PC-9 (cell line): ENCODE results near the gene SRA1. TPM values are rescaled to one million over a fixed set of nuclear protein-coding genes. Genes with fewer than 3 reads are reported as not detected.

ENCODE experiments used
- BruUV-seq: library from RNA; stranded (reverse); fragments of 400-500 nt; replicated peaks from 2 replicates; lab custom pipeline; 2021; lab: Mats Ljungman, UMichigan
- CTCF ChIA-PET: fragments of 300-600 bp; sonication (Branson Sonifier 250); formaldehyde crosslinking; loops from one replicate; lab custom pipeline; 2022; ENCODE audit warnings: antibody characterized with exemption; lab: Charles Lee
- POLR2A ChIA-PET: fragments of 300-600 bp; sonication (Branson Sonifier 250); formaldehyde crosslinking; loops from one replicate; lab custom pipeline; 2022; ENCODE audit warnings: antibody characterized with exemption; ENCODE audit not compliant: unreplicated experiment; lab: Charles Lee
- DNase-seq, 2 experiments: peaks; one replicate each; pipeline versions ENCODE4 v3.0.0 to v3.0.0-alpha.2; 2015 to 2022; ENCODE audit warnings: mixed read lengths in 1 of 2
- H2AFZ ChIP-seq: fragments of 200-600 bp; sonication (generic); 2 replicates; pipeline ENCODE4 v1.8.1; 2017; ENCODE audit warnings: antibody characterized with exemption
- H3F3A ChIP-seq: fragments of 200-600 bp; sonication (generic); 2 replicates; pipeline ENCODE4 v1.8.1; 2017; ENCODE audit warnings: antibody characterized with exemption, mild to moderate bottlenecking, low read depth; ENCODE audit not compliant: insufficient read depth
- H3K27ac ChIP-seq: fragments of 200-600 bp; sonication (generic); 2 replicates; pipeline ENCODE4 v1.6.1; 2016; ENCODE audit warnings: mixed run types
- H3K27me3 ChIP-seq: fragments of 200-600 bp; sonication (generic); 2 replicates; pipeline ENCODE4 v1.6.1; 2016; ENCODE audit warnings: low read depth, mixed run types; ENCODE audit not compliant: insufficient read depth
- H3K36me3 ChIP-seq: fragments of 200-600 bp; sonication (generic); 2 replicates; pipeline ENCODE4 v1.6.1; 2016; ENCODE audit warnings: low read depth, mixed run types
- H3K4me1 ChIP-seq: fragments of 200-600 bp; sonication (generic); replicated peaks from 2 replicates; pipeline ENCODE4 v1.6.1; 2016; ENCODE audit warnings: mixed run types; ENCODE audit not compliant: insufficient read depth
- H3K4me2 ChIP-seq: fragments of 200-600 bp; sonication (generic); 2 replicates; pipeline ENCODE4 v1.6.1; 2017; ENCODE audit warnings: mixed run types
- H3K4me3 ChIP-seq: fragments of 200-600 bp; sonication (generic); 2 replicates; pipeline ENCODE4 v1.6.1; 2016; ENCODE audit warnings: mixed run types
- H3K79me2 ChIP-seq: fragments of 200-600 bp; sonication (generic); 2 replicates; pipeline ENCODE4 v1.6.1; 2017; ENCODE audit warnings: low read depth, mixed run types
- H3K9me2 ChIP-seq: fragments of 200-600 bp; sonication (generic); 2 replicates; pipeline ENCODE4 v1.8.1; 2017; ENCODE audit warnings: mild to moderate bottlenecking; ENCODE audit not compliant: insufficient read depth
- H3K9me3 ChIP-seq: fragments of 200-600 bp; sonication (generic); 2 replicates; pipeline ENCODE4 v1.8.1; 2016; ENCODE audit warnings: low read depth; ENCODE audit not compliant: insufficient read depth
- H4K20me1 ChIP-seq: fragments of 200-600 bp; sonication (generic); 2 replicates; pipeline ENCODE4 v1.8.1; 2017; ENCODE audit not compliant: insufficient read depth
- CTCF ChIP-seq: fragments of 200-600 bp; sonication (generic); conservative IDR thresholded peaks from 2 replicates; pipeline ENCODE4 v1.6.1; 2017; ENCODE audit warnings: mixed run types, antibody characterized with exemption, mild to moderate bottlenecking, moderate library complexity
- EZH2 ChIP-seq: fragments of 200-600 bp; sonication (generic); IDR thresholded peaks from 2 replicates; pipeline ENCODE4 v1.8.0; 2017; ENCODE audit warnings: antibody characterized with exemption, low read depth
- intact Hi-C: fragments of 100-400 bp; cut with micrococcal nuclease; formaldehyde crosslinking; loops from one replicate; pipeline ENCODE4 v1.10.0; 2022; ENCODE audit not compliant: unreplicated experiment
- total RNA-seq: library from RNA; stranded (reverse); gene quantifications from 2 replicates; pipeline ENCODE4 v1.2.3, GENCODE V29; 2021

Gene SRA1
- total RNA-seq, 1 experiment from 2014 or later, result 36.1 TPM

GRCh38 chr5:140524003-140524402 is 33.3 kb downstream of the SRA1 start:
- Histone ChIP-seq H3K4me3 (no peak overlapping the region), H3K9me2 (no peaks in the 10 kb centered on the region), H3K79me2 (no peaks in the 10 kb centered on the region), H3K4me1 (no peaks in the 10 kb centered on the region), H2AFZ (no peak overlapping the region), H3K27me3 (no peaks in the 10 kb centered on the region), H4K20me1 (peaks cover 2% of the 10 kb centered on the region; the same call in 1 of the 2 replicates), H3K9me3 (no peaks in the 10 kb centered on the region), H3K4me2 (no peak overlapping the region), H3F3A (peaks cover 18% of the 10 kb centered on the region; the same call in 1 of the 2 replicates), H3K27ac (no peak overlapping the region), H3K36me3 (peaks cover 39% of the 10 kb centered on the region)
- no peak for DNase-seq
- no peak for TF ChIP-seq CTCF
- TF ChIP-seq EZH2, result no peak
- BruUV-seq, result no TSS peak
- POLR2A ChIA-PET, result no interaction called here
- CTCF ChIA-PET, result no interaction called here
- intact Hi-C loops, result no loop called here

- Histone ChIP-seq H3K27me3 (no peaks in the 10 kb centered on the region), H3K27ac (no peak overlapping the region), H3K36me3 (peaks cover 33% of the 10 kb centered on the region), H2AFZ (no peak overlapping the region), H3K4me2 (no peak overlapping the region), H3K9me3 (no peaks in the 10 kb centered on the region), H3K4me1 (no peaks in the 10 kb centered on the region), H3K79me2 (no peaks in the 10 kb centered on the region), H3K4me3 (no peak overlapping the region), H4K20me1 (peaks cover 6% of the 10 kb centered on the region; the same call in 1 of the 2 replicates), H3F3A (peaks cover 20% of the 10 kb centered on the region), H3K9me2 (no peaks in the 10 kb centered on the region)
- no TSS peak for BruUV-seq
- POLR2A ChIA-PET, result no interaction called here
- intact Hi-C loops, result no loop called here
- CTCF ChIA-PET, result no interaction called here
- DNase-seq, result no peak
- no peak for TF ChIP-seq CTCF
- no peak for TF ChIP-seq EZH2
These were observed 44.1 kb downstream of the SRA1 start for GRCh38 chr5:140513124-140513523.

GRCh38 chr5:140509898-140510297 is 47.4 kb downstream of the SRA1 start:
- BruUV-seq, result no TSS peak
- no peak for DNase-seq
- Histone ChIP-seq H3K9me2 (no peaks in the 10 kb centered on the region), H3K27me3 (no peaks in the 10 kb centered on the region), H2AFZ (no peak overlapping the region), H4K20me1 (peaks cover 6% of the 10 kb centered on the region; the same call in 1 of the 2 replicates), H3F3A (peaks cover 25% of the 10 kb centered on the region), H3K36me3 (peaks cover 51% of the 10 kb centered on the region), H3K27ac (no peak overlapping the region), H3K9me3 (no peaks in the 10 kb centered on the region), H3K4me1 (no peaks in the 10 kb centered on the region), H3K4me3 (no peak overlapping the region), H3K4me2 (no peak overlapping the region), H3K79me2 (no peaks in the 10 kb centered on the region)
- POLR2A ChIA-PET, result no interaction called here
- TF ChIP-seq EZH2, result no peak
- no peak for TF ChIP-seq CTCF
- CTCF ChIA-PET, result no interaction called here
- intact Hi-C loops, result no loop called here
